Measurements from ENCODE around the gene HLCS. TPM values are rescaled to one million over a fixed set of nuclear protein-coding genes. Genes with fewer than 3 reads are reported as not detected.

HLCS gene
- total RNA-seq, 2 experiments from 2014 or later, result 15.5 to 16.8 TPM

DNA sequence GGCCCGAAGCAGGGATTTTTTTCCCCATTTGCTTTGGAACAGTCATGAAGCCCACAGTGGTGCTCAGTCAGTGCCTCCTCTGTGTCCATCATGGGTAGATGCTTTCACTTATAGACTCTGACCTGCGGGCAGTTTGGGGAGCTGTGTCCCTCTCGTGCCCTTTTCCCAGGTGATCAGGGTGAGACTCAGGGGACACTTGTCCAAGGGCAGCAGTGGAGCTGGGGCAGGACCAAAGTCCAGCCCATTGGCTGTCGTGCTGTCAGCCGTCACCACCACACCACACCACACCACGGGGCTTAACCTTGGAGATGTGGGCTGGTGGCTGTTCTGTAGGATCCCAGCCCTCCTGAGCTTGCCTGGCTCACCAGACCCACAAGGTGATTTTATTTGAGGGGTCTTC is 232.6 kb downstream of the HLCS start:
- Mint-ChIP-seq H3K36me3 (ENCODE audit: low read depth) (no peaks in the 10 kb centered on the region), H3K4me1 (ENCODE audit: low read depth) (no peaks in the 10 kb centered on the region), H3K4me3 (no peak overlapping the region), H3K27ac (no peak overlapping the region), H3K9me3 (ENCODE audit: insufficient read depth) (no peaks in the 10 kb centered on the region), H3K27me3 (ENCODE audit: low read depth) (no peaks in the 10 kb centered on the region)
- ATAC-seq (no peak), DNase-seq (no peak)
- ChIA-PET POLR2A (no interaction called here), CTCF (interaction anchor here (1.0 kb wide), 1 partner anchor 103 kb away, joined by 3 read pairs; no protein-coding TSS in a partner anchor)

DNA sequence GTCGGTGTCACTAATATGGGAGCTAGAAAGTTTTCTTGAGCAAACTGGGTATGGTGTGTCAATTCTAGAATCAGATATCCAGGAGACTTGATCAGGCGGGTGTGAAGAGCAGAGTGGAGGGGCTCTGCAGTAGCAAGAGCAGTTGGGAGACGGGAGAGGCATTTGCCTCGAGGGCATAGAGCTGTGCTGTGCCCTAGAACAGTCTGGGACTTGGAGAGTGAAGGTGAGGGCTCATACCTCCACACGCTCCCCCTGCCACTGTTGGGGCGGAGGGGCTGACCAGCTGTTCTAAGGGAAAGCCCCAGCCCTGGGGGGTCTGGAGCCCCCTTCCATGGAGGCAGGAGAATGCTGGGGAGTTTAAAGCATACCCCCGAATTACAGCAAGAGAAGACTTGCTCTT is 233.7 kb downstream of the HLCS start:
- ATAC-seq (no peak), DNase-seq (no peak)
- no peaks in the 10 kb centered on the region for H3K4me1 Mint-ChIP-seq (ENCODE audit: low read depth)
- H3K27me3 Mint-ChIP-seq (ENCODE audit: low read depth), result no peaks in the 10 kb centered on the region
- CTCF ChIA-PET, result no interaction called here
- no peak overlapping the region for H3K4me3 Mint-ChIP-seq
- H3K36me3 Mint-ChIP-seq (ENCODE audit: low read depth), result no peaks in the 10 kb centered on the region
- POLR2A ChIA-PET, result no interaction called here
- H3K27ac Mint-ChIP-seq, result no peak overlapping the region
- no peaks in the 10 kb centered on the region for H3K9me3 Mint-ChIP-seq (ENCODE audit: insufficient read depth)

DNA sequence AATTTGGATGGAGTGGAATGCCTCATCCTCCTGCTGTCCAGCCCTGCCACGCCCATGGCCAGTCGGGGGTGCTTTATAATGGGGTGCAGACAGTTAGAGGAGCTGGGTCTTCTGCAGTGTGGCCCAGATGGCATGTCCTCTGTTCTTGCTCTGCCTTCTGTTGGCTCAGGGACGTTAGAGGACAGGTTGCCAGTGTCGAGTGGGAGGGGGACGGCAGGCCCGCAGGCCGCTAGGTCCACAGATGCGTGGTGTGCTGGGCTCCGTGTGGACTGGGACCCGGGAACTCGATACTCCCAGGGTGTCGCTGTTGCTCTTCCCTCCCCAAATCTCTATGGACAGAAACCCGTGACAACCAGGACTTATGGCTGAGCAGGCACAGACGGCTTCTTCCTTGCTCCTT is 234.3 kb downstream of the HLCS start:
- Mint-ChIP-seq H3K4me1 (ENCODE audit: low read depth) (no peaks in the 10 kb centered on the region), H3K4me3 (no peak overlapping the region), H3K27ac (no peak overlapping the region), H3K9me3 (ENCODE audit: insufficient read depth) (no peaks in the 10 kb centered on the region), H3K27me3 (ENCODE audit: low read depth) (no peaks in the 10 kb centered on the region), H3K36me3 (ENCODE audit: low read depth) (no peaks in the 10 kb centered on the region)
- DNase-seq, result no peak
- ChIA-PET CTCF (interaction anchor here (0.9 kb wide), 1 partner anchor 102 kb away, joined by 3 read pairs; no protein-coding TSS in a partner anchor), POLR2A (no interaction called here)
- ATAC-seq, result no peak

DNA sequence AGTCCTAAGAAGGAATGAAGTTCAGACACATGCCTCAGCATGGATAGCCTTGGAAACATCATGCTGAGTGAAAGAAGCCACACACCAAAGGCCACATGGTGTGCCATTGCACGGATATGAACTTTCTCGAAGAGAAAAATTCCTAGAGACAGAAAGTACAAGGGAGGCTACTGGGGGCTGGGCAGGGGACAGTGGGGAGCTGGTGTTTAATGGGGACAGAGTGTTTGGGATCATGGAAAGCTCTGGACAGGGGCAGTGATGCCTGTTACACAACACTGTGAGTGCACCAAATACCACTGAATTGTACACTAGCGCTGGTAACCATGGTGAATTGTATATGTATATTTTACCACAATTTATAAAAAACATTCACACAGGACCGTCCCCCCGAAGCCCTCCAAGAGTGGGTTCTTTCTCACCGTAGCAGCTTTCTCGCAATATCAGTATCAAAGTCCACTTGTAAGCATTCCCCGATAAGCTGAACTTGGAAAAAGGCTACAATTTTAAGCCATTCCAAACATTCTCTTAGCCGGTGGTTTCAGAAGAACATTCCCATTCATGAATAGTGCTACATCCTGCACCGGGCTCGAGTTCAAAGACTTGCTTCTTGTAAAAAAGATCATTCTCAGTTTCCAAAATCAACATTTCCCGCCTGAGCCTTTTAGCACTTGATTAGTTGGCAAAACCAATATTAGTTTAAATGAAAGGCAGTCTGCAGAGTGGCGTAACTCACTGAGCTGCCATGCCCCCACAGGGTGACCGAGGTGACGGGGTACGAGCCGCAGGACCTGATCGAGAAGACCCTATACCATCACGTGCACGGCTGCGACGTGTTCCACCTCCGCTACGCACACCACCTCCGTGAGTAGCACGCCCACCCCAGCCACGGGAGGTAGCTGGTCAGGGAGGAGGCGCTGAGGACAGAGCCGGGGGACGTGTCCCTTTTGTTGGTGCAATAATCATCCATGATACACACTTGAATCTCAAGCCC is 235.9 kb downstream of the HLCS start:
- no peaks in the 10 kb centered on the region for H3K27me3 Mint-ChIP-seq (ENCODE audit: low read depth)
- H3K4me1 Mint-ChIP-seq (ENCODE audit: low read depth), result no peaks in the 10 kb centered on the region
- POLR2A ChIA-PET, result no interaction called here
- H3K4me3 Mint-ChIP-seq, result no peak overlapping the region
- no peak for ATAC-seq
- H3K27ac Mint-ChIP-seq, result no peak overlapping the region
- DNase-seq, result no peak
- CTCF ChIA-PET, result no interaction called here
- H3K9me3 Mint-ChIP-seq (ENCODE audit: insufficient read depth), result no peaks in the 10 kb centered on the region
- H3K36me3 Mint-ChIP-seq (ENCODE audit: low read depth), result no peaks in the 10 kb centered on the region

DNA sequence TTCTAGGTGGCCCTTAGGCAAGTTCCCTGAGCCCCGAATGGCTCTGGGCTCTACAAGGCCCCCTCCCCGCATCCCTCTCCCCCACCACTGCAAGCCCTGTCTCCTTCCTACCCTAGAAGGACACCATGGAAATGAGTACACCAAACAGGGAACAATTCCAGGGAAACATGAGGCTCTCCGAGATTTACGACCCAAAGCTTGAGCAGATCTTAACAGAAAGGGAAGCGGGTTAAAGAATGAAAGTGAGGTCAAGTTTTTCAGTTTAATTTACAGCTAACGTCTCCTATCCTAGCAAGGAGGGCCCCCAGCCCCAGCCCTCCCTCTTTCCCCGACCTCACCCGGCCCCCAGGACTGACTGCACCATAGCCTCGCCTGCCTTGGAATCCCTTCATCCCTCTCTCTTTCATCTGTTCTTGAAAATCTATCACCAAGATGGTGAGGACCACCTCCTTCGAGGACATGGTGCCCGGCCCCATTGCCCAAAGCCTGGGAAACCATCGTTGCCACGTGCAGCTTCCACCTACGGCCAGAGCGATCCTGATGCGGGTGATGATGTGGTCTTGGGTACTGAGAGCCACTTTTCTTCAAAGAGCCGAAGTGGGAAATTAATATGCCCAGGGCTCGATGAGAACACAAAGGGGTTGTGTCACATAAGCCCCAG is 237.0 kb downstream of the HLCS start:
- no peaks in the 10 kb centered on the region for H3K9me3 Mint-ChIP-seq (ENCODE audit: insufficient read depth)
- no peaks in the 10 kb centered on the region for H3K36me3 Mint-ChIP-seq (ENCODE audit: low read depth)
- ChIA-PET CTCF (no interaction called here), POLR2A (interaction anchor here (0.6 kb wide), 1 partner anchor 1071 kb away, joined by 4 read pairs; no protein-coding TSS in a partner anchor)
- no peak overlapping the region for H3K27ac Mint-ChIP-seq
- no peak overlapping the region for H3K4me3 Mint-ChIP-seq
- H3K4me1 Mint-ChIP-seq (ENCODE audit: low read depth), result no peaks in the 10 kb centered on the region
- no peak for DNase-seq
- ATAC-seq, result no peak
- H3K27me3 Mint-ChIP-seq (ENCODE audit: low read depth), result no peaks in the 10 kb centered on the region

DNA sequence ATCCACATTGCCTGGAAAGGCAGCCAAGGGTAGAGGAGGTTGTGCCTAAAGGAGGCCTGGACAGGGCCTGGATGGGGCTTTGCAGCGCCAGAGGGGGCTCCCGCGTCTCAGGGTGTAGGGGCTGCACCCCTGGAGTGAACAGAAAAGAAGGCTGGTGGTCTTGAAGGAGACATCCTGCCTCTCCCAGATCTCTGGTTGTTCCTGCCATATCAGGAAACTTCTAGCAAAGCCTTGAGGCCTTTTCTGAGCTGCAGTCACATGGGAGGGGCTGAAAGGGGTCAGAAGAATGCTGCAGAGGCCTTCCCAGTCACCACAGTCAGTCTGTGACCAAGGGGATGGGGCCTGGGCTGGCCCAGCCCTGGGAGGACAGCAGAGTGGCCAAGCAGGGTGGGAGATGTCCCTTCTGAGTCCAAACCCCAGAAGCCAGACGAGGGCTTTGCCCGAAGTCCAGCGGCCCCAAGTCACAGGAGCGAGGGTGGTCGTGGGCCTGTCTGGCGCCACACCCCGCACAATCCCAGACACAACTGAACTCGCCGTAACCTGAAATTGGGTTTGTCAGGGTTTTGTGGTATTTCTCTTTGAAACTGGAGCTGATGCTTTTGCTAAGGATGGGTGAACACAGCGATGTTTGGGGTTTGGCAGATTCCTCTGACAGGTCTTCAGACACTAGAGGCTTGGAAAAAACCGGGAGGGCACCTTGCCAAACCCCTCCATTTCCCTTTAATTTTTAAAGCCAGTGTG is 237.9 kb downstream of the HLCS start:
- no peaks in the 10 kb centered on the region for H3K27me3 Mint-ChIP-seq (ENCODE audit: low read depth)
- ATAC-seq, result no peak
- no peak overlapping the region for H3K4me3 Mint-ChIP-seq
- DNase-seq, result no peak
- no peaks in the 10 kb centered on the region for H3K4me1 Mint-ChIP-seq (ENCODE audit: low read depth)
- no peaks in the 10 kb centered on the region for H3K9me3 Mint-ChIP-seq (ENCODE audit: insufficient read depth)
- CTCF ChIA-PET, result no interaction called here
- POLR2A ChIA-PET, result no interaction called here
- no peaks in the 10 kb centered on the region for H3K36me3 Mint-ChIP-seq (ENCODE audit: low read depth)
- no peak overlapping the region for H3K27ac Mint-ChIP-seq

DNA sequence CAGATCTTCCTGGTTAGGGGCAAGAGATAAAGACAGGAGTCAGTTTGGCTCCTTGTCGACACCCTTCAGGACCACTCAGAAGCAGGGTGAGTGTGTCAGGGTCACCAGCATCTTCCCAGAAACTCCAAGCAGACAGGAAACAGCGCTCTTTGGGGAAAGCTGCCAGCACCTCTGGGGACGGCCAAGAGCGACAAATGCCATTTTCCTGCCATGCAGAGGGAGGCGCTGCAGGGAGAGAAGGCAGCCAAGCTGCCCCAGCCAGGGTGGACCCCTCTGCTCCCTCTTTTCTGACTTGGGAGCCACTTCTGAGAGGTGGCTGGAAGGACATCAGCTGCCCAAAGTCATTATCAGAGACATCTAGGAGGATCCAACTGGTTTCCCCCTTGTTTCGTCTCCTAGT is 238.6 kb downstream of the HLCS start:
- DNase-seq (no peak), ATAC-seq (no peak)
- H3K9me3 Mint-ChIP-seq (ENCODE audit: insufficient read depth), result no peaks in the 10 kb centered on the region
- H3K27ac Mint-ChIP-seq, result no peak overlapping the region
- no peaks in the 10 kb centered on the region for H3K36me3 Mint-ChIP-seq (ENCODE audit: low read depth)
- no peak overlapping the region for H3K4me3 Mint-ChIP-seq
- no peaks in the 10 kb centered on the region for H3K4me1 Mint-ChIP-seq (ENCODE audit: low read depth)
- POLR2A ChIA-PET, result no interaction called here
- CTCF ChIA-PET, result no interaction called here
- H3K27me3 Mint-ChIP-seq (ENCODE audit: low read depth), result no peaks in the 10 kb centered on the region

DNA sequence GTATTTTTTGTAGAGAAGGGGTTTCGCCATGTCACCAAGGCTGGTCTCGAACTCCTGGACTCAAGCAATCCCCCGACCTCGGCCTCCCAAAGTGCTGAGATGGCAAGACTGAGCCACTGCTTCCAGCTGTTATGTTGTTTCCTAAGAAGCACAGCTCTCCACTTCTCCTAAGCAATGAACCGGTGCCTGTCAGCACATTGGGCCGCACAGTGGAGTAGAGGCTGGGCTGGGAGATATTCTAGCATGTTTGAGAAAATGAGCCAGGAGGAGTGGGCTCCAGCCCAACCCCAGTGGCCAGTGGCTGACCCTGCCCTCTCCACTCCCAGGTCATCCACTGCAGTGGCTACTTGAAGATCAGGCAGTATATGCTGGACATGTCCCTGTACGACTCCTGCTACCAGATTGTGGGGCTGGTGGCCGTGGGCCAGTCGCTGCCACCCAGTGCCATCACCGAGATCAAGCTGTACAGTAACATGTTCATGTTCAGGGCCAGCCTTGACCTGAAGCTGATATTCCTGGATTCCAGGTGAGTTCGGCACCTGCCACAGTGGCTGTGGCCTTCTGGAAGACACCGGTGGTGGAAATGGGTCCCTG is 240.6 kb downstream of the HLCS start:
- Mint-ChIP-seq H3K27me3 (ENCODE audit: low read depth) (peaks cover 3% of the 10 kb centered on the region), H3K4me3 (no peak overlapping the region), H3K36me3 (ENCODE audit: low read depth) (no peaks in the 10 kb centered on the region), H3K4me1 (ENCODE audit: low read depth) (no peaks in the 10 kb centered on the region), H3K9me3 (ENCODE audit: insufficient read depth) (no peaks in the 10 kb centered on the region), H3K27ac (no peak overlapping the region)
- CTCF ChIA-PET, result no interaction called here
- ATAC-seq (no peak), DNase-seq (no peak)
- POLR2A ChIA-PET, result no interaction called here

DNA sequence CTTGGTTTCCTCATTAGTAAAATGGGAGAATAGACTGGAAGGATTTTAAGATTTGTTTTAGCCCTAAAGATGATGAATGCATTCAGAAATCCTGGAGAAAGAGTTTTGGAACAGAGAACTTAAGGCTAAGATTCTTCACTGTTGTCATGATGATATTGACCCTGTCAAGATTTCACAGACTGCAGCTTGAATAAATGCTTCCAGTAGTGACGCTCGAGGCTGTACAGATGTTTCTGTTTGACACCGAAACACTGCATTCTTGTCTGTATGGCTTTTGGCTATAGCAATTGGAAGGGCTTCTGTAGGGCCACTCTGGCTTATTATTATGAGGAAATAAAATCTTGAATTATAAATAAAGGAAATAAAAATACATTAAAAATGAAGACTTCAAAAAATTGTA is 241.8 kb downstream of the HLCS start:
- ATAC-seq (no peak), DNase-seq (no peak)
- ChIA-PET CTCF (no interaction called here), POLR2A (no interaction called here)
- Mint-ChIP-seq H3K27me3 (ENCODE audit: low read depth) (peaks cover 6% of the 10 kb centered on the region), H3K9me3 (ENCODE audit: insufficient read depth) (no peaks in the 10 kb centered on the region), H3K4me3 (no peak overlapping the region), H3K36me3 (ENCODE audit: low read depth) (no peaks in the 10 kb centered on the region), H3K4me1 (ENCODE audit: low read depth) (no peaks in the 10 kb centered on the region), H3K27ac (no peak overlapping the region)

DNA sequence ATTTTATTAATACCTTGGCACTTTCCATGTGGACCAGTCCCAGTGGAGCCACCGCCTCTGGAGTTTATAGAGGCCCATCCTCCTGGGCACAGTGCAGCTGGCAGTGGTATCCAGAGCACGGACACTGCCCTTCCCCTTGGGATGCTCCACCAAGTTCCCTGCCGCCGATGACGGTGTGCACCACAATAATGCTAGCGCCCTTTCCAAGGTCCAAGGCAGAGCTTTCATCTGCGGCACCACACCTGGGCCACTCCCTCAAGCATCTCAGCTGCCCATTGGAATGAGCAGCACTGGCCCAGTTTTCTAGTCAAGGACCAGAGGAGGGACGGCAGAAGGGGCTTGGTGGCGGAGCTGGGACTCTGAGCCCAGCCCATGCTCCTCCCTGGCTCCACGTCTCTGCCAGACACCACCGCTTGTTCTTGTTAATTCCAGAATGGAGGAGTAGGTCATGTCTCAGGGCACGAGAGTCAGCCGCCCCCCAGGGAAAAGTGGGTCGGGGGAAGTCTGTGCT is 243.0 kb downstream of the HLCS start:
- Mint-ChIP-seq H3K27me3 (ENCODE audit: low read depth) (peaks cover 6% of the 10 kb centered on the region), H3K4me3 (no peak overlapping the region), H3K4me1 (ENCODE audit: low read depth) (no peaks in the 10 kb centered on the region), H3K27ac (no peak overlapping the region), H3K9me3 (ENCODE audit: insufficient read depth) (no peaks in the 10 kb centered on the region), H3K36me3 (ENCODE audit: low read depth) (no peaks in the 10 kb centered on the region)
- ChIA-PET POLR2A (no interaction called here), CTCF (no interaction called here)
- DNase-seq (no peak), ATAC-seq (no peak)

DNA sequence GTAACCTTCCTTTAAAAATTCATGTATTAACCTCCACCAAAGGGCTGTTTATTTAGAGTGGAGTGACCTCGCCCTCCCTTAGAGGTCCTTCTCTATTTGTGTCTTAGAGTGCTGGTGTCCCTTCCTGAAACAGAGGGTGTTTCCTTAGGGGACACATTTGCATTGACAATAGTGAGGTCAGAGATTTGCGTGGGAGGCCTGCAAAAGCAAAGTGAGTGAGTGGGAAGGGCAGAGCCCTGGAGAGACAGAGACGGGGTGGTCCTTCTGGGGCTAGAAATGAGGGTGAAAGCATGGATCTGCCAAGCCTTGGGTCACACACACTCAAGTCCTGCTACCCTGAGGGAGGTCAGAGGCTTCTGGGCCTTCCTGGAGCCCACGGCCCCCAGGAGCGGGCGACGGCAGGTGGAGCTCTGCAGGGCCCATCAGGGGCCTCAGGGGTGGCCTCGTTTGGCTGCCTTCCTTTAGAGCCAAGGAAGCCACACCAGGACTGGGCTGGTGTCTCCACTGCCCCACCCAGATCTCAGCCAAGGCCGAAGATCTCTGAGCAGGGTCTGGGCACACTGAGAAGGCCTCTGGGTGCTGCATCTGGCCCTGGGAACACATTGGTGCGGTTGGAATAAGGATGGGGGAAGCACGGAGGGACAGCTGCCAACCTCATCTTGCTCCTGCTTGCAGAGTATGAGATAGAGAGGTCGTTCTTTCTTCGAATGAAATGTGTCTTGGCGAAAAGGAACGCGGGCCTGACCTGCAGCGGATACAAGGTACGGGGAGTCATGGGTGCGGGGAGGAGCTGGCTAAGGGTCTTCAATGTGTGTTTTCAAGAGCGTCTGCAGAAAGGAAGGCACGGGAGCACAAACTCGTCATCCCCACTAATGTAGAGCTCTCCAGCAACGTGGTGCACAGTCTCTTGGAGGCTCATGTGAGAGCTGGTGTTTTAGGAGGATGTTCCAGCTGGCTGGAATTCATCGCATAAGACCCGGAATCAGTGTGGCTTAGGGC is 243.8 kb downstream of the HLCS start:
- Mint-ChIP-seq H3K4me3 (no peak overlapping the region), H3K27ac (no peak overlapping the region), H3K4me1 (ENCODE audit: low read depth) (no peaks in the 10 kb centered on the region), H3K9me3 (ENCODE audit: insufficient read depth) (no peaks in the 10 kb centered on the region), H3K27me3 (ENCODE audit: low read depth) (peaks cover 8% of the 10 kb centered on the region), H3K36me3 (ENCODE audit: low read depth) (no peaks in the 10 kb centered on the region)
- CTCF ChIA-PET, result no interaction called here
- DNase-seq (no peak), ATAC-seq (no peak)
- POLR2A ChIA-PET, result no interaction called here

All from activated CD8-positive, alpha-beta T cell treated with anti-CD3 and anti-CD28 coated beads, Interleukin-2, amount 10 ng/mL, durations not matched to agents 7 days and 5 days (primary cell).